ENCODE results near the gene NR3C1.

GRCh38 chr5:143448518-143448917 is 45.0 kb upstream of the NR3C1 start:
- TF ChIP-seq CTCF (IDR thresholded peaks at IDR 0.05; ENCODE audit: insufficient read depth, low read length, poor library complexity, severe bottlenecking) (peak; percentile 25), EZH2phosphoT487 (conservative IDR thresholded peaks at IDR 0.05; ENCODE audit: low read length) (no peak)
